Measurements from ENCODE around the gene SUPT3H.
"Not testable (repeated sequence)": the region's sequence is repeated elsewhere in the genome, so short reads cannot be mapped to it uniquely, and the experiment has no call there.

The SUPT3H gene

DNA sequence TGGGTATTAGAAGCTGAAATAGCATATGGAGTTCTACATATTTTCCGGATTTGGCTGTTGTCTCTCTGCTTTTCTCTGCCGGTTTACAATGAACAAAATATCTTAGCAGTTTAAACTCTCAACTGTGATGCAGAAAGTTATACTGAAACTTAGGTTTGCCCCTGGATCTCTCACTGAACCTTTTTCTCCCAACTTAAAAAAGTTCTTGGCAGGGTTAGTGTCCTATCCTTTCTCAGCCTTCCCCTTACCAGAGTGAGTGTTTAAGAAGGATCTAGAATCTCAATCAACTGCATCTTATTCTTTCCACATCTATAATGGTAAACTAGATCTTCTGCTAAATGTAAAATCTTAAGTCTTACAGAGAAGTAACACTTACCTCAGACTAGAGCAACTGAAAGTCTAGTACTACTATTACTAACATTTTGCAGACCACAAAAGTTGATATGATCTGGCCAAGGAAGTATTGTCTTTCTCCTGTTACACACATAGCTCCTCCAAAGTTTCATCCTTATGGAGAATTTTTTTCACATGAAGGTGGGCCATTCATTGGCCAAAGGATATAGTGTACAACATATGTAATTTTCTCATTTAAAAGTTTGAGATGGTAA, 441.9 kb downstream of the SUPT3H start:
- no peak for DNase-seq

DNA sequence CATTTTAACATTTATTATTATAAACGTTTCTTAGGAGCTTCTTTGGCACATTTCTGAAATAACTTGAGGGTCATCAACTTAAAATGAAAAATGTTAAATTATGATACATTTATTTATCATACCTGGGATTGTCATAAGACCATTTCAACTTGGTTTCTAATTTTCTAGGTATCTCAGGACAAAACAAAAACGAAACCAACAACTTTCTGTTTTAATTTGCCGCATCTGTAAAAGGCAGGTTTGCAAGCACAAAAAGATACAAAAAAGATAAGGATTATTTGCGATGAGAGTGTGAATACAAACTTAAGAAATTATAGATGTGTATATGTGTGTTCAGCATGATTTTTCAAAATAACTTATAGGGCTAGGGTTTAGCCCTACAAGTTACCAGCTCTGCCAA, 444.6 kb downstream of the SUPT3H start:
- DNase-seq, result no peak

- DNase-seq, result no peak
Measured at GRCh38 chr6:44932651-44933091, 445.1 kb downstream of the SUPT3H start.

DNA sequence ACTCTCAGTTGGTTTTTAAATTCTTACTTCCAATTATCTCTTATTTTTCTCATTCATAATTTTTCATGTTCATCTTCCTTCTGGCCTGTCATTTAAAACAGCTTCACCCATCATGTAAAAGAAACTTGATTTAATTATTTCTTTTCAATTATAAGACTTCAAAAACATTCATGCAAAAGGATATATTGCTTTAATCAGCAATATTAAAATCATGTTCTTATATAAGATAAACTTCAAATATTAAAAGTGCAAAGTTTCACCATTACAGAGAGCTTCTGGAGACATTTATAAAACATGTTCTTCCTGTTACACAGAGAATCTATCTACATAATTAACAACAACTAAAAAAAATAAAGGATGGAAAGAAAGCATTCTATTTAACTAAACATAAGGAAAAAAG, 446.3 kb downstream of the SUPT3H start:
- no peak for DNase-seq

DNA sequence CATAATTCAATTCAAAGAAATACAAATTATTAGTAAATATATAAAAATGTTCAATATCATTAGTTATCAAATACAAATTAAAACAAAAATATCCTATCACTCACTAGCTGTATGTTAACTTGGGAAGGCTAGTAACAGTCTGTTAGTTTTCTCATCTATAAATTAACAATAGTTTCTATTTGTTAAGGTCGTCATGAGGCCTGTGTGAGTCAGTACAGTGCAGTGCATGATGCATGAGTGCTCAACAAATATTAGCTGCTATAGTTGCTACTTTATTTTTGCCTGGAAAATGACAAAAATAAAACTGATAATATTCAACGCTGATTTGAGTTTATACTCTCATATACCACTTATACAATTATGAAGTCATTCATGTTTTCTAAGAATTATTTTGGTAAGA, 451.2 kb downstream of the SUPT3H start:
- no peak for DNase-seq

- no peak for DNase-seq
Measured at GRCh38 chr6:44925100-44925739, 452.5 kb downstream of the SUPT3H start.

DNA sequence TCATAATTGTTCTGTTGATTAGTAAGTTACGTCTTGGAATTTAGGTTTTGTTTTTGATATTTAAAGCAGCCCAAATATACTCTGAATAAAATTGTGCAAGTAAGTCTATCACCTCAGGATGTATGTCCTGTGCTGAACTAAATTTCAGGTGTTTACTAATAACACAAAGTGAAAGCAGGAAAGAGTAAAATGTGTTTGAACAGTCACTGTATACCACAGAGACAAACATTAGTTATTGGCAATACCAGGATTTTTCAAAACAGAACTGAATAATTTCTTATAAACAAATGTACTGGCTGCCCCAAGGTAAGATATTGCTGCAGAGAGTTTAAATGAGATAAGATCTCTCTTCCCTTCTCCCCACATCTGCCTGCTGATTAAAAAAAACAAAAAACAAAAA, 454.3 kb downstream of the SUPT3H start:
- no peak for DNase-seq

- DNase-seq, result no peak
Measured at GRCh38 chr6:44921798-44922197, 455.9 kb downstream of the SUPT3H start.

GRCh38 chr6:44920952-44921491, 456.7 kb downstream of the SUPT3H start:
- no peak for DNase-seq

- no peak for DNase-seq
Measured at GRCh38 chr6:44918671-44919296, 458.9 kb downstream of the SUPT3H start.

DNA sequence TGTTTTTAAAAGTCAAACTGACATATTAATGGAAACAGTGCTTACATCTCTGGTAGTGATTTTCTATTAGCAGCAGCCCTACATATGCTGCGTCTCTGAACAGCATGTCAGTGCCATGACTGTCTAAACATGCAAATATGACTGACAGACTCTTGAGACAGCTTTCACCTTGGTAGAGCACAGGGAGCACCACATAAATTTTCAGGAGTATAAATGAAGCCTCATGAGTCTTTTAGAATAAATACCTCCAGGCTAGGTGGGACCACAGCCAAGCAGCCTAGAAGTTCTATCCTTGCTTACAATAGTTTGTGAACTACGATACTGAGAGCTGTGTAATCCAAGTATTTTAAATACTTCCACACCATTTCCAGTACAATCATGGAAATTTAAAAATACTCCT, 460.3 kb downstream of the SUPT3H start:
- no peak for DNase-seq

DNA sequence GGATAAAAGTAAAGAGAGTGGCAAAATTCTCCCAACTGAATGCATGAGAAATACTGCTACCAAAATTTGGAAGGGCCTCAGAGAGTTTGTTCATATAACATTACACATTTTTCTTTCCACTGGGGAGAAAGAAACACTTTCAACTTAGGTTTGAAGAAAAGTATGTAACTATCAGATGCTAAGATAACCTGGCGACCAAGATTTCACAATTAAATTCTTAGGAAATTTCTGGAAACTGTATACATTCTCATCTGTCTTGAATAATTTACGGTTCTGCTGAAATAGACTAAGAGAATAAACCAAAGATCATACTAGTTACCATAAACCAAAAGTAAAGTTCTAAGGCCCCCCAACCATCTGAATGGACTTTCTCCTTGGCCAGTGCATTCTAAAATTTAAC, 462.6 kb downstream of the SUPT3H start:
- DNase-seq, result no peak

- DNase-seq, result no peak
Measured at GRCh38 chr6:44914141-44914540, 463.6 kb downstream of the SUPT3H start.

DNA sequence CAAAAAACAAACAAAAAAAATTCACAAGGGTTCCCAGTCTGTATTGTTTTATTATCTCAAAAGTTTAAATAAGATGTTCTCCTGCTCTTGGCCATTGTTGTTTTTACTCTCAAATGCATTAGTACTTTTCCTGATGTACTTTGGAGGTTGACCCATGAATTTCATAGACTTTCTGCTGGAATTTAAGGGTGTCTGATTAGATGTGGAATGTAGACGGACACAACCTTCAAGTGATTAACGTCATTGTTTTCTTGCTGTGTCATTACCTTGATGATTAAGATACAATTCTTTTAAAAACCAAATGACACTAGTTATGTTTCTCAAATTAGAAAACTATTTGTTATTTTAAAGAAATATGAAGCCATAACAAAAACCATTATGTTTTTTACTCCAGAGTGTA, 471.0 kb downstream of the SUPT3H start:
- DNase-seq, result no peak

DNA sequence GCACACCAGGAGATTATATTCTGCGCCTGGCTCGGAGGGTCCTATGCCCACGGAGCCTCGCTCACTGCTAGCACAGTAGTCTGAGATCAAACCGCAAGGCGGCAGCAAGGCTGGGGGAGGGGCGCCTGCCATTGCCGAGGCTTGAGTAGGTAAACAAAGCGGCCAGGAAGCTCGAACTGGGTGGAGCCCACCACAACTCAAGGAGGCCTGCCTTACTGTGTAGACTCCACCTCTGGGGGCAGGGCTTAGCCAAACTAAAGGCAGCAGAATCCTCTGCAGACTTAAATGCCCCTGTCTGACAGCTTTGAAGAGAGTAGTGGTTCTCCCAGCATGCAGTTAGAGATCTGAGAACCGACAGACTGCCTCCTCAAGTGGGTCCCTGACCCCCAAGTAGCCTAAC, 477.4 kb downstream of the SUPT3H start:
- not testable (repeated sequence) for DNase-seq

DNA sequence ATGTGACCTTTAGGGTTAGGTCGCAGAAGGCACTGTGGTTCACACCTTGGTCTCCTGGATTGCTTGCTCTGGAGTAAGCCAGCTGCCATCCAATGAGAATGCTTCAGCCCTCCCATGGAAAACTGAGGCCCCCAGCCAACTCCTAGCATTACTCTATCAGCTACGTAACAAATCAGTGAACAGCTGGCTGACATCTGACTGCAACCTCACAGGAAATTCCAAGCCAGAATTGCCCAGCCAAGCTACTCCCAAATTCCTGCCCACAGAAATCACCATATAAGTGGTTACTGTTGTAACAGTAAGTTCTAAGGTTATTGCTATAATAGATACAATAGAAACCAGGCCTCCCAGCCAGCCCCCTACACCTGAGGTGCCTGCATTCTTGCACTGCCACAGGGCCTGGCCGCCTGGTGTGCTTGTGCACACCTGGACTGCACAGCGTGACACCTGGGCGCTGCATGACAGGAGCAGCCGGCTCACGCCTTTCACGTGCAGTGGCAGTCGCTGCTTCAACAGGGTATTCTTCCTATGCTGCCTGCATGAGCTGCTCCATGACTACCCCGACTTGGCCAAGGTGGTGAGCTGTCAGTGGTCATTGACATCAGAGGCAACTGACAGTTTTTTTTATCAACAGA, 479.3 kb downstream of the SUPT3H start:
- DNase-seq, result no peak

DNA sequence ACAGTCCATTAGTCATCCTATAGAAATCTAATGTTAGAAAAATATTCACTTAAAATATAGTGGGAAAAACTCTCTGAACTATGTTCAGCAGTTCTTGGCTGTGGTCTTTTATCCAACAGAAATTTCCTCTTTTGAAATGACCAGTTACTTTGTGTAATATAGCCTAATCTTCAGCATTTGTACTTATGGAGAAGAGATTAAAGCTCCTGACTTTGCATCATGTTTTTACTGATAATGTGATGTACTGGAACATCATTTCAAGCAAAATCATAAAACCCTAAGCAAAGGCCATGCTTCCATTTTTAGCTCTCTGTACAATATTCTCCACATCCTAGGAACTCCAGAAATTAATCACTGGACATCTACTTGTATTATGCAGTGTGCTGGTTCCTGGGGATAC, 480.4 kb downstream of the SUPT3H start:
- no peak for DNase-seq

- no peak for DNase-seq
Measured at GRCh38 chr6:44896701-44897100, 481.0 kb downstream of the SUPT3H start.

- no peak for DNase-seq
Measured at GRCh38 chr6:44892579-44892978, 485.2 kb downstream of the SUPT3H start.

DNA sequence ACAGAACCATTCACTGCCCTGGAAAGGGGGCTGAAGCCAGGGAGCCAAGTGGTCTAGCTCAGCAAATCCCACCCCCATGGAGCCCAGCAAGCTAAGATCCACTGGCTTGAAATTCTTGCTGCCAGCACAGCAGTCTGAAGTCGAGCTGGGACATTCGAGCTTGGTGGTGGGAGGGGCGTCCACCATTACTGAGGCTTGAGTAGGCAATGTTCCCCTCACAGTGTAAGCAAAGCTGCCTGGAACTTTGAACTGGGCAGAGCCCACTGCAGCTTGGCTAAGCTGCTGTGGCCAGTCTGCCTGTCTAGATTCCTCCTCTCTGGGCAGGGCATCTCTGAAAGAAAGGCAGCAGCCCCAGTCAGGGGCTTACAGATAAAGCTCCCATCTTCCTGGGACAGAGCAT, 498.7 kb downstream of the SUPT3H start:
- DNase-seq, result not testable (repeated sequence)

DNA sequence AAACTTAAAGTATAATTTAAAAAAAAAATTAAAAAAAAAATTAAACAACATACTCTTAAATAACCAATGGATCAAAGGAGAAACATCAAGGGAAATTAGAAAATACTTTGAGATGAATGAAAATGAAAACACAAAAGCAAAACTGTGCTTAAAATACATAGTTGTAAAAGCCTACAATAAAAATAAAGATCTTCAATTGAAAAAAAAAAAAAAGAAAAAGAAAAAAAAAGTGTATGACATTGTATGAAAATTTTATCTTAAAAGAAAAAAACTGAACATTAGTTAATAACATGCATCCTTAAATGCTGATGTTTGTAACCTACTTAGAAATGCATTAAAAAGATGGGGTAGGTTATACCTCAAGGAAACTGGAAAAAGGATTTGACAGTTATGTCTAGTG, 501.1 kb downstream of the SUPT3H start:
- DNase-seq, result not testable (repeated sequence)

DNA sequence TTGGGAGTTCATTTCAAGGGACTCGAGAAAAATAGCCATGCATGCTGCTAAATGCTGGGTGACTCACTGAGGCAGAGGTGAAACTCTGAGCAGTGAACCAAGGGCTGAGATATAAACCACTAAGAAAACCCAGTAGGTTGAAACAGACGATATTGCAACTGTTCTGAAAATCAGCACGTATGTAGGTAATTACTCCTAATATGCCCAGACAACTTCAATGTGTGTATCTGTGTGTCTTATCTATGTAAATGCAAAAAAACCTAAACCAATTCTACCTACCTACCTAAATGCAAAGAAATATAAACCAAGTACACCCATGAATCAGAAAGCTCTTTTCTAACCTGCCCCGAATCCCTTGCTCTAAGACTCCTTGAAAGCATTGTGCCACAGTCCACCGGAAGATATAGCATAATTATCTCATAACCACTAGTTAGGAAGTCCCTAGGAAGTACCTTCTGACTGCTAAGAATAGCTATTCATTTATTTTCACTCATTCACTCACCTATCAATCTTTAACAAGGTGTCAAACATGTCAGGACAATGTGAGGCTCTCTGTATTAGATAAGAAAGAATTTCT, 508.3 kb downstream of the SUPT3H start:
- DNase-seq, result no peak

GRCh38 chr6:44868910-44869309, 508.8 kb downstream of the SUPT3H start:
- no peak for DNase-seq

DNA sequence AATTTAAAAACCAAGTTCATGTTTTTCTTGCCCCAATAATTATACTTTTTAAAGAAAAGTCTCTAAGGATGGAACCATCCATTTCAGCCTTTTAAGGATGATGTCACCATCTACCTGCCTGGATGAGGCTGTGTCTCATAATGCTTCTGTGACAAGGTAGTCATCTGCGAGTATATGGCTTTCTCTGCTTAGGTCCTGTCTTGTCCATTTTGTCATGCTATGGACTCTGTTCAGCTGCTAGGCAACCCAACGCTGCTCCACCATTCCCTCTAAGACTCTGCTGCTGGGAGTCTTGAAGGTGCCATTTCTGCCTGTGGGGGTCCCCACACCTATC, 509.4 kb downstream of the SUPT3H start:
- DNase-seq, result no peak

Data from activated CD4-positive, CD25-positive, alpha-beta regulatory T cell treated with anti-CD3 and anti-CD28 coated beads, Interleukin-2, amount 50 U/mL, for 72 hours (primary cell).